HG03095 (cell line): ENCODE measurements around the gene RAB19.
A peak's percentile ranks its signal among the peaks of the same experiment; 100 is the strongest.

Source experiments
- ATAC-seq: cut with Tn5 transposase; IDR thresholded peaks from one replicate; pipeline ENCODE4 v1.9.1; 2021; ENCODE audit warnings: moderate library complexity; ENCODE audit not compliant: unreplicated experiment

RAB19 gene

GRCh38 chr7:140403878-140404564, at the start of gene RAB19:
Gene RAB19 (plus strand): TSS chr7:140404058. CDS start chr7:140407647, 3,589 bp downstream.
- ATAC-seq, result no peak

GRCh38 chr7:140358024-140358411, 45.8 kb upstream of the RAB19 start:
- ATAC-seq, result no peak

GRCh38 chr7:140358412-140359051, 45.3 kb upstream of the RAB19 start:
- no peak for ATAC-seq

- no peak for ATAC-seq
Measured at GRCh38 chr7:140360697-140361229, 43.1 kb upstream of the RAB19 start.

- no peak for ATAC-seq
Measured at GRCh38 chr7:140364819-140365218, 39.0 kb upstream of the RAB19 start.

- ATAC-seq, result no peak
Measured at GRCh38 chr7:140367528-140367927, 36.3 kb upstream of the RAB19 start.

- ATAC-seq, result no peak
Measured at GRCh38 chr7:140369294-140369693, 34.6 kb upstream of the RAB19 start.

GRCh38 chr7:140375323-140375722, 28.5 kb upstream of the RAB19 start:
- no peak for ATAC-seq

GRCh38 chr7:140375892-140376730, 27.7 kb upstream of the RAB19 start:
- ATAC-seq, result no peak

GRCh38 chr7:140383954-140384713, 19.7 kb upstream of the RAB19 start:
- ATAC-seq, result no peak

GRCh38 chr7:140384894-140385545, 18.8 kb upstream of the RAB19 start:
- ATAC-seq, result no peak

- ATAC-seq, result no peak
Measured at GRCh38 chr7:140389445-140389844, 14.4 kb upstream of the RAB19 start.

- peak; percentile 22 for ATAC-seq
Measured at GRCh38 chr7:140390034-140390433, 13.8 kb upstream of the RAB19 start.

GRCh38 chr7:140390466-140391190, 13.2 kb upstream of the RAB19 start:
- ATAC-seq, result peak; percentile 62

GRCh38 chr7:140391634-140392033, 12.2 kb upstream of the RAB19 start:
- no peak for ATAC-seq

GRCh38 chr7:140393756-140394306, 10.0 kb upstream of the RAB19 start:
- no peak for ATAC-seq

- ATAC-seq, result peak; percentile 98
Measured at GRCh38 chr7:140397784-140398750, 5.8 kb upstream of the RAB19 start, which contains the start of gene SLC37A3. Gene SLC37A3 (minus strand): TSS chr7:140398530. CDS start chr7:140382526, 16,004 bp downstream.

GRCh38 chr7:140398821-140399220, 5.0 kb upstream of the RAB19 start:
- ATAC-seq, result no peak
